ENCODE measurements around the gene BIRC3. TPM values are rescaled to one million over a fixed set of nuclear protein-coding genes. Genes with fewer than 3 reads are reported as not detected.

The BIRC3 gene
- total and polyA plus RNA-seq, 2 of the 8 experiments (the other 6 are each of a cell fraction or from before 2014, with no cell fraction given) = 0.08 to 0.20 TPM

GRCh38 chr11:102346748-102347461 lies 29.6 kb downstream of the BIRC3 start, which contains the start of gene BIRC2 (continued):
- 0 out of 2 replicates have a peak, but pooled peaks have one; percentile 9 for TF ChIP-seq GTF2F1 (IDR thresholded peaks at IDR 0.05; ENCODE audit: borderline replicate concordance, low read depth, low read length)
- TF ChIP-seq TAF7 (optimal IDR thresholded peaks at IDR 0.05; ENCODE audit: borderline replicate concordance, low read depth, low read length) = peak; percentile 15
- TF ChIP-seq CTBP2 (IDR thresholded peaks at IDR 0.05; ENCODE audit: borderline replicate concordance, insufficient read depth, insufficient read length, low read length) = no peak
- no peak for TF ChIP-seq E2F6 (IDR thresholded peaks at IDR 0.05)
- TF ChIP-seq SP4 (IDR thresholded peaks at IDR 0.05; ENCODE audit: low read length) = no peak
- no peak for TF ChIP-seq HDAC2 (IDR thresholded peaks at IDR 0.05; ENCODE audit: borderline replicate concordance in 1 of 2, low read depth in 2 of 2, low read length in 2 of 2)
- no peak for TF ChIP-seq CBX5 (IDR thresholded peaks at IDR 0.05; ENCODE audit: low read depth, low read length)
- no peak for TF ChIP-seq SP2 (IDR thresholded peaks at IDR 0.05; ENCODE audit: low read length)
- TF ChIP-seq, protein P1, sequence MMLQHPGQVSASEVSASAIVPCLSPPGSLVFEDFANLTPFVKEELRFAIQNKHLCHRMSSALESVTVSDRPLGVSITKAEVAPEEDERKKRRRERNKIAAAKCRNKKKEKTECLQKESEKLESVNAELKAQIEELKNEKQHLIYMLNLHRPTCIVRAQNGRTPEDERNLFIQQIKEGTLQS (IDR thresholded peaks at IDR 0.05; ENCODE audit: insufficient read depth, low read depth, low read length) = peak; percentile 90
- TF ChIP-seq RXRA (IDR thresholded peaks at IDR 0.05; ENCODE audit: insufficient read depth, low read depth, low read length) = no peak
- TF ChIP-seq BCL11A (IDR thresholded peaks at IDR 0.05; ENCODE audit: low read depth in 2 of 2, low read length in 2 of 2) = no peak
- no peak for TF ChIP-seq SIRT6 (IDR thresholded peaks at IDR 0.05; ENCODE audit: low read length)
- no peak for TF ChIP-seq EGR1 (IDR thresholded peaks at IDR 0.05; ENCODE audit: borderline replicate concordance, low read depth, low read length)
- TF ChIP-seq EZH2 (IDR thresholded peaks at IDR 0.05; ENCODE audit: low read depth, low read length, severe bottlenecking) = no peak
- no peak for TF ChIP-seq HDAC6 (IDR thresholded peaks at IDR 0.05; ENCODE audit: low read depth, low read length)
- no peak for TF ChIP-seq RNF2 (IDR thresholded peaks at IDR 0.05; ENCODE audit: borderline replicate concordance, low read depth, low read length, missing control alignments, poor library complexity, severe bottlenecking)
- TF ChIP-seq TAF1 (IDR thresholded peaks at IDR 0.05; ENCODE audit: low read depth, low read length) = peak; percentile 87
- no peak for TF ChIP-seq SIX5 (IDR thresholded peaks at IDR 0.05; ENCODE audit: low read depth, low read length)
